Measurements from ENCODE around the gene MAML3. TPM values are rescaled to one million over a fixed set of nuclear protein-coding genes. Genes with fewer than 3 reads are reported as not detected.

The MAML3 gene
- total and polyA plus RNA-seq, 2 experiments from 2014 or later, result 4.1 to 11.2 TPM

DNA sequence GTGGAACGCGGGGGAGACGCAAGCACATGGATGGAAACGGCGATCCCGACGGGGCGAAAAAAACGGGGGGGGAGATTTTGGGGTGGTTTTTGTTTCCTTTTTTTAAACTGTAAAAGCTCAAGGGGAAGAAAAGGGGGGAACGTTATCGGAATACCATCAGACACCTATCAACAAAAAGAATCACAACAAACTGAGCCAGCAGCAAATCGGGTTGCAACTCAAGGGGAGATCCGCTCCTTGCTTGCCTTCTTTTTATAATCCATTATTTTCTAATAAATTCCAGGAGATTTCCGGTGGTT is 616 bp downstream of the MAML3 start:
- peak overlapping the region; percentile 68 for H3K4me3 ChIP-seq
- peaks cover 20% of the 10 kb centered on the region for H3K79me2 ChIP-seq
- no peaks in the 10 kb centered on the region for H3K9me2 ChIP-seq (replicated peaks; ENCODE audit: insufficient read depth)
- H3K36me3 ChIP-seq (replicated peaks; ENCODE audit: insufficient read depth, low read depth), result no peaks in the 10 kb centered on the region
- H3K27ac ChIP-seq, result peak overlapping the region; percentile 100
- H3K4me2 ChIP-seq, result peak overlapping the region; percentile 79
- peak overlapping the region; percentile 55 for H2AFZ ChIP-seq
- DNase-seq (ENCODE audit: low spot score), result no peak
- no peaks in the 10 kb centered on the region for H3K27me3 ChIP-seq
- no peaks in the 10 kb centered on the region for H4K20me1 ChIP-seq (ENCODE audit: insufficient read depth, poor library complexity, severe bottlenecking)
- H3K4me1 ChIP-seq (ENCODE audit: insufficient read depth), result peaks cover 20% of the 10 kb centered on the region
- TF ChIP-seq EZH2 (IDR thresholded peaks at IDR 0.05; ENCODE audit: borderline replicate concordance), result no peak
- TF ChIP-seq, protein P1, sequence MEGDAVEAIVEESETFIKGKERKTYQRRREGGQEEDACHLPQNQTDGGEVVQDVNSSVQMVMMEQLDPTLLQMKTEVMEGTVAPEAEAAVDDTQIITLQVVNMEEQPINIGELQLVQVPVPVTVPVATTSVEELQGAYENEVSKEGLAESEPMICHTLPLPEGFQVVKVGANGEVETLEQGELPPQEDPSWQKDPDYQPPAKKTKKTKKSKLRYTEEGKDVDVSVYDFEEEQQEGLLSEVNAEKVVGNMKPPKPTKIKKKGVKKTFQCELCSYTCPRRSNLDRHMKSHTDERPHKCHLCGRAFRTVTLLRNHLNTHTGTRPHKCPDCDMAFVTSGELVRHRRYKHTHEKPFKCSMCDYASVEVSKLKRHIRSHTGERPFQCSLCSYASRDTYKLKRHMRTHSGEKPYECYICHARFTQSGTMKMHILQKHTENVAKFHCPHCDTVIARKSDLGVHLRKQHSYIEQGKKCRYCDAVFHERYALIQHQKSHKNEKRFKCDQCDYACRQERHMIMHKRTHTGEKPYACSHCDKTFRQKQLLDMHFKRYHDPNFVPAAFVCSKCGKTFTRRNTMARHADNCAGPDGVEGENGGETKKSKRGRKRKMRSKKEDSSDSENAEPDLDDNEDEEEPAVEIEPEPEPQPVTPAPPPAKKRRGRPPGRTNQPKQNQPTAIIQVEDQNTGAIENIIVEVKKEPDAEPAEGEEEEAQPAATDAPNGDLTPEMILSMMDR (IDR thresholded peaks at IDR 0.05; ENCODE audit: poor library complexity), result no peak
- TF ChIP-seq EZH2phosphoT487 (IDR thresholded peaks at IDR 0.05; ENCODE audit: low read depth, severe bottlenecking, unreplicated experiment), result no peak
- no peaks in the 10 kb centered on the region for H3K9me3 ChIP-seq (ENCODE audit: low read depth)
- 1% methylated on average over 14 of the region's 14 CpGs for WGBS (ENCODE audit: low lambda C conversion rate, missing lambda C conversion rate)

- Histone ChIP-seq H3K27ac (peak overlapping the region; percentile 100), H3K4me1 (ENCODE audit: insufficient read depth) (peaks cover 24% of the 10 kb centered on the region), H3K27me3 (no peaks in the 10 kb centered on the region), H3K36me3 (replicated peaks; ENCODE audit: insufficient read depth, low read depth) (no peaks in the 10 kb centered on the region), H4K20me1 (ENCODE audit: insufficient read depth, poor library complexity, severe bottlenecking) (no peaks in the 10 kb centered on the region), H3K4me2 (peak overlapping the region; percentile 79), H3K9me3 (ENCODE audit: low read depth) (no peaks in the 10 kb centered on the region), H3K79me2 (peaks cover 25% of the 10 kb centered on the region), H2AFZ (peak overlapping the region; percentile 55), H3K4me3 (peak overlapping the region; percentile 68), H3K9me2 (replicated peaks; ENCODE audit: insufficient read depth) (no peaks in the 10 kb centered on the region)
- TF ChIP-seq, protein P1 (IDR thresholded peaks at IDR 0.05; ENCODE audit: poor library complexity), result peak; percentile 2
- TF ChIP-seq EZH2 (IDR thresholded peaks at IDR 0.05; ENCODE audit: borderline replicate concordance), result no peak
- WGBS (ENCODE audit: low lambda C conversion rate, missing lambda C conversion rate), result under 1% methylated on average over 53 of the region's 54 CpGs
- peak; percentile 76 for DNase-seq (ENCODE audit: low spot score)
Observed at GRCh38 chr4:140152751-140153418, 1.1 kb downstream of the MAML3 start.

DNA sequence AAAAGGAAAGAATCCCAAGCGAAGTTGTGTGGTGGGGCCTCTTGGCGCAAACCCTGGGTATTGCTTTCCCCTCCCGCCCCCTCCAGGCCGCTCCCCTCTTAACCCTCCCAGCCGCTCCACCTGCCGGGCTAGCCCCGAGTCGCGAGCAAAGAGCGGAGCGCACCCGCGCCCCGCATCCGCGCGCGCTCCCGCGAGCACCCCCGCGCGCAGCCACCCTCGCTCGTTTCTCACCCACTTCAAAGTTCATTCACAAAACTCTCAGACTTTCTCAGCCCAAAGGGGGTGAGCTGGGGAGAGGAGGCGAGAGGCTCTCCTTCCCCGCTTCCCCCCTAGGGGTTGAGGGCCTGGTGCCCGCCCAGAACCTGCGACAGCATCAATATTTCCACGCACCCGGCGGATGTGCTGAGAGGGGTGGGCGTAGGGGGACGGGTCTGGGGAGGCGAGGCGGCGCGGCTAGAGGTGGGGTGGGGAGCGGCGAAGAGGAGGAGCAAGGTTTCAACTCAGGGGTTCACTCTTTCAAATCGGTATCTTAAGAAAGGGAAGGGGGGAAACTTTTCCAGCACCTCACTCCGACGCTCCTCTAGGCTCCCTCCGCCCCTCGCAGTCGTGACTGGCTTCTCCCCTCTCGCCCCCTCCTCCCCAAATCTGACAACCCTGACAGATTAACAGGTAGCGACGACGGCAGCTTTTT is 1.8 kb downstream of the MAML3 start:
- Histone ChIP-seq H3K4me2 (peak overlapping the region; percentile 79), H3K9me3 (ENCODE audit: low read depth) (no peaks in the 10 kb centered on the region), H3K79me2 (peaks cover 32% of the 10 kb centered on the region), H3K27me3 (no peaks in the 10 kb centered on the region), H3K9me2 (replicated peaks; ENCODE audit: insufficient read depth) (no peaks in the 10 kb centered on the region), H4K20me1 (ENCODE audit: insufficient read depth, poor library complexity, severe bottlenecking) (no peaks in the 10 kb centered on the region), H3K27ac (peak overlapping the region; percentile 100), H3K4me3 (peak overlapping the region; percentile 68), H3K4me1 (ENCODE audit: insufficient read depth) (peaks cover 26% of the 10 kb centered on the region), H3K36me3 (replicated peaks; ENCODE audit: insufficient read depth, low read depth) (no peaks in the 10 kb centered on the region), H2AFZ (peak overlapping the region; percentile 55)
- DNase-seq (ENCODE audit: low spot score), result peak; percentile 91
- no peak for TF ChIP-seq EZH2 (IDR thresholded peaks at IDR 0.05; ENCODE audit: borderline replicate concordance)
- TF ChIP-seq EZH2phosphoT487 (IDR thresholded peaks at IDR 0.05; ENCODE audit: low read depth, severe bottlenecking, unreplicated experiment), result no peak
- TF ChIP-seq, protein P1 (IDR thresholded peaks at IDR 0.05; ENCODE audit: poor library complexity), result peak; percentile 29
- under 1% methylated on average over 35 of the region's 50 CpGs for WGBS (ENCODE audit: low lambda C conversion rate, missing lambda C conversion rate)

Measured in hepatocyte (in vitro differentiated cells).